Endothelial cell (in vitro differentiated cells): ENCODE measurements around the gene RENBP. TPM values are rescaled to one million over a fixed set of nuclear protein-coding genes. Genes with fewer than 3 reads are reported as not detected.

Experiments used
- DNase-seq: peaks from one replicate; pipeline ENCODE4 v3.0.0; 2021; ENCODE audit warnings: low spot score
- H3K27ac Mint-ChIP-seq: one replicate; pipeline ENCODE4 v1.8.0; 2021; ENCODE audit warnings: mixed read lengths, inconsistent platforms; ENCODE audit not compliant: unreplicated experiment
- H3K27me3 Mint-ChIP-seq: one replicate; pipeline ENCODE4 v1.8.0; 2021; ENCODE audit warnings: mild to moderate bottlenecking, moderate library complexity, mixed read lengths, inconsistent platforms; ENCODE audit not compliant: unreplicated experiment
- H3K36me3 Mint-ChIP-seq: one replicate; pipeline ENCODE4 v1.8.0; 2021; ENCODE audit warnings: mild to moderate bottlenecking, low read depth, mixed read lengths, inconsistent platforms; ENCODE audit not compliant: unreplicated experiment
- H3K4me1 Mint-ChIP-seq: one replicate; pipeline ENCODE4 v1.8.0; 2021; ENCODE audit warnings: mild to moderate bottlenecking, mixed read lengths, inconsistent platforms; ENCODE audit not compliant: unreplicated experiment
- H3K4me3 Mint-ChIP-seq: one replicate; pipeline ENCODE4 v1.8.0; 2021; ENCODE audit warnings: mild to moderate bottlenecking, mixed read lengths, inconsistent platforms; ENCODE audit not compliant: unreplicated experiment
- H3K9me3 Mint-ChIP-seq: one replicate; pipeline ENCODE4 v1.8.0; 2021; ENCODE audit warnings: mixed read lengths, inconsistent platforms; ENCODE audit not compliant: unreplicated experiment
- total RNA-seq: library from RNA; stranded (reverse); fragmentation: NEBNext Ultra II Directional; extraction: Animal tissue kit (Norgen Biotek cat#: 25700); gene quantifications from one replicate; pipeline ENCODE4 v1.2.1, GENCODE V29; 2021; ENCODE audit not compliant: unreplicated experiment
- TF ChIP-seq, protein P1 (sequence below): fragments of 200-600 bp; sonication (generic); IDR thresholded peaks from one replicate; pipeline ENCODE4 v1.5.0; 2021; ENCODE audit warnings: antibody characterized with exemption; ENCODE audit not compliant: unreplicated experiment

Gene RENBP
- total RNA-seq, 1 donor from 2014 or later = 19.3 TPM

- Mint-ChIP-seq H3K36me3 (no peaks in the 10 kb centered on the region), H3K27me3 (peaks cover 6% of the 10 kb centered on the region), H3K9me3 (no peaks in the 10 kb centered on the region), H3K27ac (peak overlapping the region; percentile 93), H3K4me3 (peak overlapping the region; percentile 92), H3K4me1 (peaks cover 12% of the 10 kb centered on the region)
- DNase-seq = no peak
- TF ChIP-seq, protein P1, sequence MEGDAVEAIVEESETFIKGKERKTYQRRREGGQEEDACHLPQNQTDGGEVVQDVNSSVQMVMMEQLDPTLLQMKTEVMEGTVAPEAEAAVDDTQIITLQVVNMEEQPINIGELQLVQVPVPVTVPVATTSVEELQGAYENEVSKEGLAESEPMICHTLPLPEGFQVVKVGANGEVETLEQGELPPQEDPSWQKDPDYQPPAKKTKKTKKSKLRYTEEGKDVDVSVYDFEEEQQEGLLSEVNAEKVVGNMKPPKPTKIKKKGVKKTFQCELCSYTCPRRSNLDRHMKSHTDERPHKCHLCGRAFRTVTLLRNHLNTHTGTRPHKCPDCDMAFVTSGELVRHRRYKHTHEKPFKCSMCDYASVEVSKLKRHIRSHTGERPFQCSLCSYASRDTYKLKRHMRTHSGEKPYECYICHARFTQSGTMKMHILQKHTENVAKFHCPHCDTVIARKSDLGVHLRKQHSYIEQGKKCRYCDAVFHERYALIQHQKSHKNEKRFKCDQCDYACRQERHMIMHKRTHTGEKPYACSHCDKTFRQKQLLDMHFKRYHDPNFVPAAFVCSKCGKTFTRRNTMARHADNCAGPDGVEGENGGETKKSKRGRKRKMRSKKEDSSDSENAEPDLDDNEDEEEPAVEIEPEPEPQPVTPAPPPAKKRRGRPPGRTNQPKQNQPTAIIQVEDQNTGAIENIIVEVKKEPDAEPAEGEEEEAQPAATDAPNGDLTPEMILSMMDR = no peak
These were observed 28.9 kb upstream of the RENBP start for GRCh38 chrX:153973127-153974002.

GRCh38 chrX:153972368-153973126 lies 28.1 kb upstream of the RENBP start, which contains the start of gene TMEM187:
TSS of gene TMEM187 (plus strand) at chrX:153972754. CDS start at chrX:153982063, 9,309 bp downstream.
- Mint-ChIP-seq H3K36me3 (peaks cover 2% of the 10 kb centered on the region), H3K4me1 (peaks cover 20% of the 10 kb centered on the region), H3K9me3 (no peaks in the 10 kb centered on the region), H3K27me3 (peaks cover 10% of the 10 kb centered on the region), H3K4me3 (peak within 1 kb of the TSS; percentile 100), H3K27ac (peak within 1 kb of the TSS; percentile 100)
- peak; percentile 74 for DNase-seq
- TF ChIP-seq, protein P1 = no peak

DNA sequence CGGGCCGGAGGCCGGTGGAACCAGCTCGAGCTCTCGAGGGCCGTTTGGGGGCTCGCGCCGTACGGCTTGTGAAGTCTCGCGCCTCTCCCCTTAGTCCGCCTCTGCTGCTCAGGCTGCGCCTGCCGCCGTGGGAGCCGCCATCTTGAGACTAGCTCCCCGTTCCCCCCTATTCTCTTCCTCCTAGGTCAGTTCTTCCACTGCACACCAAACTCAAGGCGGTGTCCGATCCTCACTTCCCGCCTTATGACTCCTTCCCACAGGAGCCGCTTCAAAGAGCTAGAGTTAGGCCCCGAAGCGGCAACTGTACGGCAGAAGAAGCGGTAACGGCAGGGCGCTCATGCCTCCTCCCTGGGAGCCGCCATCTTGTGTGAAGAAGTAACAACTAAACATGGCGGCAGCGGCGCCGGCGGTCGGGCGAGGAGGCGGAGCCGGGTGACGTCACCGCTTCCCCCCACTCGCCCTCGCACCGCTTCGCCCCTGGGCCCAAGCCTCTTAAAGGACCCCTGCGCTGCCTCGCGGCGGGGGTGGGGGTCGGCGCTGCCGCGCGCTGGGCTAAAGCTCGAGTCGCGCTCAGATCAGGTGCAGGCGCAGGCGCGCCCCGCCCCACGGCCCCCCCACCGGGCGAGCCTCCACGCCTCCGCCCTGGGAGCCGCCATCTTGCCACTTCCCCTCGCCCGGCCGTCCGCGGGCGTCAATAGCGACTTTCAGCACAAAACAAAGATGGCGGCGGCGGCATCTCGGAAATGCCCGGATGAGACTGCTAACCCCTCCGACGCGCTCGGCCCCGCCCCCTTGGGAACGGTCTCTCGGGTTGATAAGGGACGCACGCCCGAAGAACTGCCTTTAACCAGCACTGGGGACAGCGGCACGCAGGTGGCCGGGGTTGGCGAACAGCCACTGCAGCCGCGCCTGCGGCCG lies 27.3 kb upstream of the RENBP start, which contains the start of gene HCFC1:
TSS of gene HCFC1 (minus strand) at position 369 of the 918 bp plus-strand sequence. CDS start 978 bp downstream, outside the sequence.
- H3K27me3 Mint-ChIP-seq = peaks cover 12% of the 10 kb centered on the region
- no peaks in the 10 kb centered on the region for H3K9me3 Mint-ChIP-seq
- peaks cover 3% of the 10 kb centered on the region for H3K36me3 Mint-ChIP-seq
- peaks cover 25% of the 10 kb centered on the region for H3K4me1 Mint-ChIP-seq
- H3K4me3 Mint-ChIP-seq = peak within 1 kb of the TSS; percentile 100
- peak within 1 kb of the TSS; percentile 100 for H3K27ac Mint-ChIP-seq
- TF ChIP-seq, protein P1 = no peak
- peak; percentile 77 for DNase-seq

- peaks cover 25% of the 10 kb centered on the region for H3K4me1 Mint-ChIP-seq
- peaks cover 12% of the 10 kb centered on the region for H3K27me3 Mint-ChIP-seq
- TF ChIP-seq, protein P1 = no peak
- H3K4me3 Mint-ChIP-seq = peak overlapping the region; percentile 100
- peak overlapping the region; percentile 100 for H3K27ac Mint-ChIP-seq
- peaks cover 3% of the 10 kb centered on the region for H3K36me3 Mint-ChIP-seq
- no peaks in the 10 kb centered on the region for H3K9me3 Mint-ChIP-seq
- peak; percentile 72 for DNase-seq
These were observed 26.6 kb upstream of the RENBP start for GRCh38 chrX:153971124-153971449.
